ENCODE measurements around the gene HCFC1.

GRCh38 chrX:153921511-153922446 lies 49.8 kb downstream of the HCFC1 start:
- TF ChIP-seq YY1 (IDR thresholded peaks at IDR 0.05; ENCODE audit: low read depth, low read length) (no peak), CTCF (IDR thresholded peaks at IDR 0.05; ENCODE audit: control extremely low read depth in 1 of 3, insufficient read depth in 1 of 3, low read depth in 1 of 3, low read length in 3 of 3) (no peak), CREB1 (IDR thresholded peaks at IDR 0.05) (no peak), CEBPB (IDR thresholded peaks at IDR 0.05; ENCODE audit: low read depth, low read length) (no peak), EP300 (IDR thresholded peaks at IDR 0.05; ENCODE audit: borderline replicate concordance in 1 of 2, low read depth in 2 of 2, low read length in 2 of 2) (no peak), TAF1 (IDR thresholded peaks at IDR 0.05; ENCODE audit: low read depth, low read length) (no peak), POLR2A (IDR thresholded peaks at IDR 0.05; ENCODE audit: control extremely low read depth in 1 of 2, low read depth in 2 of 2, low read length in 2 of 2) (no peak), BCL11A (IDR thresholded peaks at IDR 0.05; ENCODE audit: low read depth in 2 of 2, low read length in 2 of 2) (no peak), ASH2L (IDR thresholded peaks at IDR 0.05; ENCODE audit: low read length) (no peak), HDAC6 (IDR thresholded peaks at IDR 0.05; ENCODE audit: low read depth, low read length) (no peak), ZNF274 (IDR thresholded peaks at IDR 0.05; ENCODE audit: borderline replicate concordance, extremely low read depth, low read length) (no peak), HDAC2 (IDR thresholded peaks at IDR 0.05; ENCODE audit: borderline replicate concordance in 1 of 2, low read depth in 2 of 2, low read length in 2 of 2) (no peak)
